ENCODE results near the gene PCNX2. TPM values are rescaled to one million over a fixed set of nuclear protein-coding genes. Genes with fewer than 3 reads are reported as not detected.

Gene PCNX2
- total RNA-seq, 4 donors from 2014 or later: 7.3 to 16.6 (median 12.7) TPM

DNA sequence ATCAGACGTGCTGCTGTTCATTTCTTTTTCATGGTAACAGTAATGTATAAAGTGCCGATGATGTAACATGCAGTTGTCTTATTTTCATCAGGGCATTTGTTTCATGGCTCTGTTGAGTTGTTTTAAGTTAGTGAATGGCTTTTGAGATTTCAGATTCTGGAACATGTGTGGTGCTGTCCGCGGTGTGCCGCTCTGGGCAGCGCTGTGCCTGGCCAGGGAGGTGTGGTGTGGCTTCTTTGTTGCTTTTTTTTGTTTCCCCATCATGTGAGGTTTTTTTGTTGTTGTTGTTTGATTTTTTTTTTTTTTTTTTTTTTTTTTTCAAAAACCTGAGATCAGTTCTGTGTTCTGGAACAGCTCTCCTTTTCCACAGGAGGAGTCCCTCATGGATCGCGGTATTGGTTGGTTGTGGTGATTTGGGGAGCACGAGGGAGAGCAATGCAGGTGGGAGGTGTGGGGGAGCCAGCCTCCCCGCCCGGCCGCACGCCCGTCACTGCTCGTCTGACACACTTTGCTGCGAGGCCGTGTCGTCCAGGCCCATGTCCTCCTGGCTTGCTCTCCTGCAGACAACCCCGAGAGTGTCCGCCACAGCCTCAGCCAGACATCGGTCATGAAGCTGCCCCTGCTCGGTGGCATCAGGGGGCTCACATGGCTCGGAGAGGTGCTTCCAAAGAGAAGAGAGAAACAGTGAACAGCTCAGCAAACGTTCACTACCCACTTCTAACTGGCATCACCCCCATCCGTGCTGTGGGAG lies 311.5 kb downstream of the PCNX2 start:
- TF ChIP-seq, protein P1, sequence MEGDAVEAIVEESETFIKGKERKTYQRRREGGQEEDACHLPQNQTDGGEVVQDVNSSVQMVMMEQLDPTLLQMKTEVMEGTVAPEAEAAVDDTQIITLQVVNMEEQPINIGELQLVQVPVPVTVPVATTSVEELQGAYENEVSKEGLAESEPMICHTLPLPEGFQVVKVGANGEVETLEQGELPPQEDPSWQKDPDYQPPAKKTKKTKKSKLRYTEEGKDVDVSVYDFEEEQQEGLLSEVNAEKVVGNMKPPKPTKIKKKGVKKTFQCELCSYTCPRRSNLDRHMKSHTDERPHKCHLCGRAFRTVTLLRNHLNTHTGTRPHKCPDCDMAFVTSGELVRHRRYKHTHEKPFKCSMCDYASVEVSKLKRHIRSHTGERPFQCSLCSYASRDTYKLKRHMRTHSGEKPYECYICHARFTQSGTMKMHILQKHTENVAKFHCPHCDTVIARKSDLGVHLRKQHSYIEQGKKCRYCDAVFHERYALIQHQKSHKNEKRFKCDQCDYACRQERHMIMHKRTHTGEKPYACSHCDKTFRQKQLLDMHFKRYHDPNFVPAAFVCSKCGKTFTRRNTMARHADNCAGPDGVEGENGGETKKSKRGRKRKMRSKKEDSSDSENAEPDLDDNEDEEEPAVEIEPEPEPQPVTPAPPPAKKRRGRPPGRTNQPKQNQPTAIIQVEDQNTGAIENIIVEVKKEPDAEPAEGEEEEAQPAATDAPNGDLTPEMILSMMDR (IDR thresholded peaks at IDR 0.05): no peak
- ATAC-seq (ENCODE audit: low FRiP score): no peak
- no peak for DNase-seq (ENCODE audit: low spot score)

DNA sequence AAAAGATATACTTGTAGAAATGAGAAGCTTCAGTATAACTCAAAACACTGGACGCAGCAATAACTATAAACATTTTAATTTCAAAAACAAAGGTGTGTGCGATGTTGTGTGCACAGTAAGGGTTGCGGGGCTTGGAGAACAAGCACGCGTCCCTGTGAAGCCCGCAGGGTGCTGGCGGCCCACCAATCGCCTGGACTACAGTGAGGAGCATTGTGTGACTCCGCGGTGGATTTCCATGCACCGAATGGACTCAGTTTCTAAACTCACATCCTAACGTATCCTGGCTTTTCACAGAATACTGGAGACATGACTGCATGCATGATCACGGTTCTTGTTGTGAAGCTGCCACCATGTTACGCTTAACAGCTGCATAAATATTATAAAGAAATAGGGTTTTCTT lies 312.1 kb downstream of the PCNX2 start:
- ATAC-seq (ENCODE audit: low FRiP score) (no peak), DNase-seq (ENCODE audit: low spot score) (no peak)
- TF ChIP-seq, protein P1 (IDR thresholded peaks at IDR 0.05): no peak

DNA sequence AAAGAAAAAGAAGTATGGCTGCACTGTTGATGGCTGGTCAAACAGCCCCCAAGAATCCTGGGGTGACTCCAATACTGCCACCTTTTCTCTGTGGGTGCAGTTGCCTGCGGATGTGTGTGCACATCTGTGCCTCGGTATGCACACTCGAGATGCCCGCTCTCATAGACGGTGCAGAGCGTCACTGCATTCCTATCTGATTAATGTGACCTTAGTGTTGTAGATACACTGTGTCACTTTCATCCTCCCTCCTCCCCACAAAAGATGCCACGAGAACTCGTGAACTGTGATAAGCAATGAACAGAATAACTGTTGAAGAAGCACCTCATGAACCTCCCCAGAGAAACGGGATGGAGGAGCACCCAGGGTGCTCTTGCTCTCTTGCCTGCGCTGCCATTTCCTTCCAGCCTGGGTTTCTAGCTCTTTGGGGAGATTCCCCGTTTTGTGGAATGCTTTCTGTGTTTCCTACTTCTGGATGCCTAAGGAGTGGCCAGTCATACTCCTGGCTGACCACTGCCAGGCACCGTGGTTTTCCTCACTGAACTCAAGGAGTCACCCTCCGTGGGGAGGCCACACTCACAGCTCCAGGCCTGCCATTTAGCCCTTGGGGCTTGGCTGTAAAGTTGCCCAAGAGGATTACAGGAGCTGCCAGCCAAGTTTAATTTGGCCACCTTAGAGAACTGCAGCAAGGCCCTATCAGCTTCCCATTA lies 313.1 kb downstream of the PCNX2 start:
- TF ChIP-seq, protein P1 (IDR thresholded peaks at IDR 0.05): no peak
- ATAC-seq (ENCODE audit: low FRiP score) (no peak), DNase-seq (ENCODE audit: low spot score) (no peak)

DNA sequence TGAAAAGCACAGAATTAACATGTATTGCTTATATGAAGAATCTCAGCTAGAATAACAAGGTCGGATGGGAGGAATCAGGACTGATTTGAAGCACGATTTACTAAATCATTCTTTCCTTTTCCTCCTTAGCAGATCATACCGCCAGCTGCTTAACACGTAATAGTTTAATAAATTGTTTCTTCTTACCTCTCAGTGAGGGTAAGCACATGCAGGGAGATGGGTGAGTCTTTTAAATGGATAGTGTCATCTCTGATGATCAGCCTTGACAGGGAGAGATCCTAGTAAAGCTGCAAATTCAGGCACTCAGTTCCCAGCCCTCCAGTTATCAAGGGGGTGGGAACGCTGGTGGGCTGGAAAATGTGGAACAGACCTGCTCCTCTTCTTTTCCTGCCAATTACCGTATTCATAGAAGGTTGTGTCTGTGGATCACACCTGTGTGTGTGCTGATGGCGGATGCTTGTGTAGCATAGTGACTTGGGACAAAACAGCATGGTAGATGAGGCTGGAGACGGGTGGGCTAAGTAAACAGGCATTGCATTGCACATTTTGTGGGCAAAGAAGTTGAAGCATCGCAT lies 314.5 kb downstream of the PCNX2 start:
- DNase-seq (ENCODE audit: low spot score) (no peak), ATAC-seq (ENCODE audit: low FRiP score) (no peak)
- TF ChIP-seq, protein P1 (IDR thresholded peaks at IDR 0.05): no peak

DNA sequence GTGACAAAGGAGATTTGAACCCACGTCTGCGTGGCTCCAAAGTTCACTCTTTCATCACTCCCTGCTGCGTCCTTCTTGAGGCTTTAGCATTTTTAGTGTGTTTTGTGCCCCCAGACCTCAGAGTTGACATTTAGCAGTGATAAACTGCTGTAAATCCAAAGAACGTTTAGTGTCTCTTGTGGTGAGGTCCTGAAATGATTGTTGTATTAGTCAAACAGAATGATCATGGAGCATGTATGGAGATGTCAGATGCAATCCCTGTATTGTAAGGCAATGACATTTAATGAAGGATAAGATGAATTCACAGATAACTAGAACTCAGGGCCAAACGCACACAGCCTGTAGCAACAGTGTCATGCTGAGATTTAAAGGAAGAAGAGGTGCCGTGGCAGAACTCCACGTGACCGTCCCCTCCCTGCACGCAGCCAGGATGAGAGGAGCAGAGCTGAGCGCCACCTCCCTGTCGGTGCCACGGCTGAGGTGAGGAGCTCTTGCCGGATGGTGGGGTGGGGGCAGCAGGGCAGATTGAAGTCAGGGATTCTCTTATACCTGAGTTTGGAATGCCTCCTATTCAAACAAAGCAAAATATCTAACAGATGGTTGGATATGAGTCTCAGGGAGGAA lies 315.1 kb downstream of the PCNX2 start:
- ATAC-seq (ENCODE audit: low FRiP score) (no peak), DNase-seq (ENCODE audit: low spot score) (no peak)
- TF ChIP-seq, protein P1 (IDR thresholded peaks at IDR 0.05): no peak

DNA sequence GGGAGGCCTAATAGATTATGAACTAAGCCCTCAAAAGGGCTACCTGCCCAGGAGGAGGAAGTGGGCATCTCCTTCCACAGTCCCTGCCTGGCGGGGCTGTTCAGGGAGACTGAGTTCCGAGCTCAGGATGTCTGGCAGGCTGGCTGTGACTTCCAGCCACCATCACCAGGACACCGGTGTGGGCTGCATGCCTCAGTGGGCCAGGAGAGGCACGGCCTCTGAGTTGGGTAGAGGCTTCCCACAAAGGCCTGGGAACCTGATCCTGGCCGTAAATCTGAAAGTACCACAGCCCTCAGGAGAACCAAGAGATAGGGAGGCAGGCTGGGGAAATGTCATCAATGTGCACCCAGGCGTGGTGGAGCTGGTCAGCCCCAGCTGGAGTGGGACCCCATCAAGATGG lies 316.0 kb downstream of the PCNX2 start:
- DNase-seq (ENCODE audit: low spot score) (no peak), ATAC-seq (ENCODE audit: low FRiP score) (no peak)
- TF ChIP-seq, protein P1 (IDR thresholded peaks at IDR 0.05): no peak
